ENCODE data around the gene PRM3.

DNA sequence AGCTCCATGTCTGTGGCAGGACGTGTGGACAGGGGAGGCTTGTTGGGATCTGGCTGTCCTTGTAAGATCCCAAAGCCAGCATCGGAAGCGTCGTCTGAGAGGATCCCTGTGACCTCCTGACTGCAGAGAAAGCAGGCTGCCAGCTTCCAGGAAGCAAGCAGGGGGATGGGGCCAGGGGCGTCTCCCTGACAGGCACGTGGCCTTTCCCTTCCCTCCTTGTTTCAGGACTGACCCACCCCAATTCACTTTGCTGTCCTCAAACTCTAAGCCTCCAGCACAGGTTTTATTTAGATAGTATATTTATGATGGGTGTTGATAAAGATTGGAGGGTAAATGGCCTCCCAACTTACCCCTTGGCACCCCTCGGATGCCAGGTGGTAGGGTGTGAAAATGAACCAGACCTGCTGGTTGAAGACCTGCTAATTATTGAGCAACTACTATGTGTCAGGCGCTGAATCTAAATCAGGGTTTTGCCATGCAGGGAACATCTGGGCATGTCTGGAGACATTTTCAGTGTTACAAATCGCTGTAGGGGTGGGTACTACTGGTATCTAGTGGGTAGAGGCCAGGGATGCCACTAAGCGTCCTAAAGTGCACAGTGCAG, 42.0 kb downstream of the PRM3 start:
- TF ChIP-seq TAF1 (IDR thresholded peaks at IDR 0.05; ENCODE audit: low read depth): no peak
- no peak for TF ChIP-seq YY1 (IDR thresholded peaks at IDR 0.05; ENCODE audit: low read depth)
- TF ChIP-seq EGR1 (IDR thresholded peaks at IDR 0.05): no peak
- no peak for TF ChIP-seq CREB1 (IDR thresholded peaks at IDR 0.05; ENCODE audit: low read depth)
- TF ChIP-seq EP300 (IDR thresholded peaks at IDR 0.05; ENCODE audit: borderline replicate concordance): no peak
- TF ChIP-seq, protein P1, sequence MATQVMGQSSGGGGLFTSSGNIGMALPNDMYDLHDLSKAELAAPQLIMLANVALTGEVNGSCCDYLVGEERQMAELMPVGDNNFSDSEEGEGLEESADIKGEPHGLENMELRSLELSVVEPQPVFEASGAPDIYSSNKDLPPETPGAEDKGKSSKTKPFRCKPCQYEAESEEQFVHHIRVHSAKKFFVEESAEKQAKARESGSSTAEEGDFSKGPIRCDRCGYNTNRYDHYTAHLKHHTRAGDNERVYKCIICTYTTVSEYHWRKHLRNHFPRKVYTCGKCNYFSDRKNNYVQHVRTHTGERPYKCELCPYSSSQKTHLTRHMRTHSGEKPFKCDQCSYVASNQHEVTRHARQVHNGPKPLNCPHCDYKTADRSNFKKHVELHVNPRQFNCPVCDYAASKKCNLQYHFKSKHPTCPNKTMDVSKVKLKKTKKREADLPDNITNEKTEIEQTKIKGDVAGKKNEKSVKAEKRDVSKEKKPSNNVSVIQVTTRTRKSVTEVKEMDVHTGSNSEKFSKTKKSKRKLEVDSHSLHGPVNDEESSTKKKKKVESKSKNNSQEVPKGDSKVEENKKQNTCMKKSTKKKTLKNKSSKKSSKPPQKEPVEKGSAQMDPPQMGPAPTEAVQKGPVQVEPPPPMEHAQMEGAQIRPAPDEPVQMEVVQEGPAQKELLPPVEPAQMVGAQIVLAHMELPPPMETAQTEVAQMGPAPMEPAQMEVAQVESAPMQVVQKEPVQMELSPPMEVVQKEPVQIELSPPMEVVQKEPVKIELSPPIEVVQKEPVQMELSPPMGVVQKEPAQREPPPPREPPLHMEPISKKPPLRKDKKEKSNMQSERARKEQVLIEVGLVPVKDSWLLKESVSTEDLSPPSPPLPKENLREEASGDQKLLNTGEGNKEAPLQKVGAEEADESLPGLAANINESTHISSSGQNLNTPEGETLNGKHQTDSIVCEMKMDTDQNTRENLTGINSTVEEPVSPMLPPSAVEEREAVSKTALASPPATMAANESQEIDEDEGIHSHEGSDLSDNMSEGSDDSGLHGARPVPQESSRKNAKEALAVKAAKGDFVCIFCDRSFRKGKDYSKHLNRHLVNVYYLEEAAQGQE (IDR thresholded peaks at IDR 0.05; ENCODE audit: low read depth): no peak
- TF ChIP-seq, protein P2, sequence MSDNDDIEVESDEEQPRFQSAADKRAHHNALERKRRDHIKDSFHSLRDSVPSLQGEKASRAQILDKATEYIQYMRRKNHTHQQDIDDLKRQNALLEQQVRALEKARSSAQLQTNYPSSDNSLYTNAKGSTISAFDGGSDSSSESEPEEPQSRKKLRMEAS (IDR thresholded peaks at IDR 0.05): no peak
- TF ChIP-seq CEBPB (IDR thresholded peaks at IDR 0.05): no peak
- no peak for TF ChIP-seq TEAD4 (IDR thresholded peaks at IDR 0.05)
- TF ChIP-seq RAD21 (IDR thresholded peaks at IDR 0.05; ENCODE audit: low read depth): no peak
- TF ChIP-seq, protein P3, sequence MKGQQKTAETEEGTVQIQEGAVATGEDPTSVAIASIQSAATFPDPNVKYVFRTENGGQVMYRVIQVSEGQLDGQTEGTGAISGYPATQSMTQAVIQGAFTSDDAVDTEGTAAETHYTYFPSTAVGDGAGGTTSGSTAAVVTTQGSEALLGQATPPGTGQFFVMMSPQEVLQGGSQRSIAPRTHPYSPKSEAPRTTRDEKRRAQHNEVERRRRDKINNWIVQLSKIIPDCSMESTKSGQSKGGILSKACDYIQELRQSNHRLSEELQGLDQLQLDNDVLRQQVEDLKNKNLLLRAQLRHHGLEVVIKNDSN (IDR thresholded peaks at IDR 0.05): no peak
- no peak for TF ChIP-seq FOXM1 (IDR thresholded peaks at IDR 0.05; ENCODE audit: borderline replicate concordance, low read depth)

Measured in Ishikawa (cell line).